Endometrial microvascular endothelial cells (primary cell): ENCODE measurements around the gene ACTR10. TPM values are rescaled to one million over a fixed set of nuclear protein-coding genes. Genes with fewer than 3 reads are reported as not detected.
"Not testable (repeated sequence)": the region's sequence is repeated elsewhere in the genome, so short reads cannot be mapped to it uniquely, and the experiment has no call there.

Experiments used
- in situ Hi-C: cut with HindIII; loops from 2 replicates; pipeline ENCODE4 v1.10.0; 2017; ENCODE audit warnings: low sequenced_read_pairs, low pct_unique_long_range_greater_than_20kb; ENCODE audit errors: inconsistent ontology term
- total RNA-seq: library from RNA; depleted of rRNA; stranded (reverse); fragments of >200 nt; gene quantifications from one replicate; pipeline ENCODE4 v1.2.3, GENCODE V29; 2015; ENCODE audit errors: inconsistent ontology term

ACTR10 gene
- total RNA-seq, 1 donor from 2014 or later = 131 TPM

DNA sequence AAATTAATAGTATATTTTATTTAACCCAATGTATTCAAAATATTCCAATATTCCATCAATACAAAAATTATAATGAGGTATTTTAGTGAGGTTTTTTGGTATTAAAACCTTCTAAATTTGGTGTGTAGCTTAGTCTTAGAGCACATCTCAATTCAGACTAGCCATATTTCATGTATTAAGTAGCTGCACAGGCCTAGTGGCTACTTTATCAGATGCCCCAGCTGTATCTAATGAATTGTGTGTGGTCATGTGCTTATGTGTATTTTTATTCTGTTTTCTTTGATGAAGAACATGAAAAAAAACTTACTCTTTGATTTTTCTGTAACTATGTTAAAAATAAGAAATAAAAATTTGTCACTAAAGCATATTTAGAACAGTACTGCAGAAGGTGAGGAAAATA is 13.2 kb downstream of the ACTR10 start:
- in situ Hi-C loops = no loop called here

DNA sequence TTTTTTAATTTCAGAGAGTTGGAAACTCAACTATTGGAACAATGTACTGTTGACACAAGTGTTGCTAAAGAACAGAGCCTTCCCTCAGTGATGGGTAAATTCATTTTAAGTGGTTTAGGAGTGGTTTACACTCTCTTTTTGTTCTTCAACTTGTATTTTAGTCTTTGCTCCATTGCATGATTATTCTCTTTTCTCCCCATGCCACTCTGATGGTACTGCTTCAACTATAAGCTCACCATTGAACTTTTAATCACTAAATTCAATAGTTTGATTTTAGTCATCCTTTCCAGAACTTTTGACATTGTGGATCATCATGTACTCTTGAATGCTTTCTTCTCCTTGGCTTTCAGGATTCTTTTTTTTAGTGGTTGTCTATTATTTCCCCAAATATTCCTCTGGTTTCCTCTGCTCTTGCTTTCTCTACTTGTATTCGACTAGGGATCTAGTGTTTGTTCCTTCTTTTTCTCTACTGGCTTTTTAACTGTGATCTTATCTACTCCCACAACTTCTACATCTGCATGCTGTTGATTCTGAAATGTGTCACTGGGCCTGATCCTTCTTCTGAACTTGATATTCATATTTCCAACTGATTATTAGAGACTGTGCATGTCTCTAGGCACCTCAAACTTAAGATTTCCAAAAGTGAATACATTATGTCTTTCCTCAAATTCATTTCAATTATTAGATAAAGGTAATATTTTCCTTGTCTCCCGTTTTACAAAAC is 15.4 kb downstream of the ACTR10 start:
- in situ Hi-C loops = no loop called here

DNA sequence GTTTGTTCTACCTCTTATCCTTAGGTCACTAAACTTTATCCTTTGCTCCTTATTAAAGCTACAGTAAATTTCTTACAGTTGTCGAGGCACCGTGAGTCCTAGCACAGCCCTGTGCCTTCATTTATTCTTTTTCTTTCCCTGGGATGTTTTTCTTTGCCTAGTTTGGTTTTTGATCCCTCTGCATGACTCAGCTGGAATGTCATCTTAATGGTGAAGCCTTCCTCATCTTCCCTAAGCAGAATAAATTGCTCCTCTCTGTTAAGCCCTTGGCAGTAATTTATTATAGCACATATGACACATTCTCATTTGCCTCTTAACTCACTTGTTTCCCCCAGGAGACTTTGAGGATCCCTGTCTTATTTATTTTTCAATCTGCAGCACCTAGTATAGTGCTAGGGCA is 16.6 kb downstream of the ACTR10 start:
- in situ Hi-C loops = no loop called here

DNA sequence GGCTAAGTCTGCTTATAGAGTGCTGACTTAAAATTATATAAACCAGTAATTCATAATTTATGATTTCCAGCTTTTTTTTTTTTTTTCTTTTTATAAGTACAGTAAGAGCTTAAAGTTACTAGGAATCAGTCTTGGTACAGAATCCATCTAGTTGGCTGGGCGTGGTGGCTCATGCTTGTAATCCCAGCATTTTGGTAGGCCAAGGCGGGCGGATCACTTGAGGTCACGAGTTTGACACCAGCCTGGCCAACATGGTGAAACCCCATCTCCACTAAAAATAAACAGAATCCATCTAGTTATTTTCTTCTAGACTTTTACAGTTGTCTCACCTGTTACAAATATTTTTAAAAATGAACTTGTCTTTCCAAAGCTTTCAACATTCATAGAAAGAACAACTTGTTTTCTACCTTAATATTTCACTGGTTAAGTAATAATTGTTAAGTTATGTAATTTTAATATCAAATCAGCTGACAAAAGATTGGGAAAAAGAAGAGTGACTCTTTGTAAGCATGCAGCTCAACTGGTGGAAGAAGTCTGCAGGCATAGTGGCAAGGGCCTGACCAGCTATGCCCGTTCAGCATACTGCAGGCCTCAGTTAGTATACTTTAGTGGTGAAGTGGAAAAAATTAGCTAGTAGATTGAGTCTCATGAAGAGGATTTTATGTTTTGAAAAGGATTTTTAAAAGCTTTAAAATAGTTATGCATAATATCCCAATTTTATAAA is 27.3 kb downstream of the ACTR10 start:
- in situ Hi-C loops = no loop called here

DNA sequence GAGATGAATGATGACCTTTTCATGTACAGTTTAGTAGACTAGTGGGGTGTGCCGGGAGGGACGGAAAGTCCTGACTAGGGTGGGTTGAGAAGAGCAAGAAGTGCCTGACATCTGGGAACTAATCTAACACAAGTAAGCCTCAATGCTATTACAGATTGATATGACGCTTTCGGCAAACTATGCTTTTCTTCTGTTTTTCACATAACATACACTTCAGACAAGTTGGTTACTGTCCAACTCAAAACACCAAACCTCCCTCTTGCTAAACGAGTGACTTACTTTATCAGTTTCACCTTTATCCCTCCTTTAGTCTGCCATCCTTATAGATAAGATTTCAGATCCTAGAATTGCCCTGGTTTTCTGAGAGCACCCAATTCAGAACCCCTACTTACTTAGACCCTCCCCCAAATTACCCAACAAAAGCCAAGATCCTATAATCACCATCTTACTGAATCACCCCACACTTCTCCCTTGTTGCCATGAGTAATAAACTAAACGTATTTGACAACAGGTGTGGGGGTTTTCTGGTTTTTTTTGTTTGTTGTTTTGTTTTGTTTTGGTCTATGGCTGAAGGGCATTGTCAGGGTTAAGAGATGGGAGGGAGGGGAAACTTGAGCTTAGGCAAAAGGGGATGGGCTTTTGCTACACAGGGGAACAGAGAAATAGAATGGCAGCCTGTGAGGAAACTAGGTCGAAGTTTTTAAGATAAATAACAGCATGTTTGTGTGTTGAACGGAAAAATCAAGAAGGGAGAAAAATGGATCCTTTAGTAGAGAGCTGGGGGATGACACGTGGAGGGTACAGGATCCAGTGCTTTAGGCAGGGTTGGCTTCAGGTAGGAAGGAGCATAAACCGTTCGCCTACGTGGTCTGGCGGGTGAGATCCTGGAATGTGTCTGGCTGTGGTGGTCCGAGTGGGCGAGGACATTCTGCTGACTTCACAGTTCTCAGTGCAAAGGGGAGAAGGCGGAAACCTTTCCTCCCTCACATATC is 38.6 kb downstream of the ACTR10 start:
- in situ Hi-C loops = no loop called here

DNA sequence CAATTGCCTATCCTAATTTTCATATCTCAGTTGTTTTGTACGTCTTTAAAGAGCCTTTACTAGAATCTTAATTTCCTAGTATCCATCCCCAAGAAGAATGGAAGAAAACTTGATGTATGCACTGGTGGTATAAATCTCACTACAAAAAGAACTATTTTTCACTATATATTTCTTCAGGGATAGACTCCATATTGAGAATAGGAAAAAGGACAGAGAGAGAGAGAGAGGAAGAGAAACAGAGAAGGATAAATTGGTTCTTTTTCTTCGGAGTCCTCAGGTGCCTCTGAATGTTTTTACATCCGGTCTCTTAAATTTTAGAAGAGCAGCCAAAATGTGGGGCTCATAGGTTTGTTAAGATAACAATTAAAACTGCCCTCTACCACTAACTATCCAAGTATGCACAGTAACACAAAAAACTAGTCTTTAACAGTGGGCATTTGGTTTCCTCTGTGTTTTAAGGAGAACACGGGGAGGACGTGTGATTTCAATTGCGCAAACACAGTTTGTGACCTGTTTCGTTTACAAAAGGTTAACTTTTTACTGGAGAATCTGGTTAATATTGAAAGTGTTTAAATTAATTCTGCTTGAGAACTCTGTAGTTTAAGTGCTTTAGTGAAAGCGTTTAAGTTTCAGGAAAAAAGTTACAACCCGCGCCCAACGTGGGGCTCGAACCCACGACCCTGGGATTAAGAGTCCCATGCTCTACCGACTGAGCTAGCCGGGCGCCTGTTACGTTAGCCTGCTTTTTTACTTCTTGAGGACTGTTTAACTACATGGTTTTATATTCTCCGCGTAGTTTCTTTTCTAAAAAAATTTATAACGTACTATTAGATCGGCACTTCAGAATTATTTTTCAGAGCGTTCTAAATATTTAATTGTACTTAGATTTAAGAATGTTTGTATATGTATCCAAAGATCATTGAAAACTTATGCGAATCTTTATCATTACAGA is 39.6 kb downstream of the ACTR10 start:
- in situ Hi-C loops = no loop called here

DNA sequence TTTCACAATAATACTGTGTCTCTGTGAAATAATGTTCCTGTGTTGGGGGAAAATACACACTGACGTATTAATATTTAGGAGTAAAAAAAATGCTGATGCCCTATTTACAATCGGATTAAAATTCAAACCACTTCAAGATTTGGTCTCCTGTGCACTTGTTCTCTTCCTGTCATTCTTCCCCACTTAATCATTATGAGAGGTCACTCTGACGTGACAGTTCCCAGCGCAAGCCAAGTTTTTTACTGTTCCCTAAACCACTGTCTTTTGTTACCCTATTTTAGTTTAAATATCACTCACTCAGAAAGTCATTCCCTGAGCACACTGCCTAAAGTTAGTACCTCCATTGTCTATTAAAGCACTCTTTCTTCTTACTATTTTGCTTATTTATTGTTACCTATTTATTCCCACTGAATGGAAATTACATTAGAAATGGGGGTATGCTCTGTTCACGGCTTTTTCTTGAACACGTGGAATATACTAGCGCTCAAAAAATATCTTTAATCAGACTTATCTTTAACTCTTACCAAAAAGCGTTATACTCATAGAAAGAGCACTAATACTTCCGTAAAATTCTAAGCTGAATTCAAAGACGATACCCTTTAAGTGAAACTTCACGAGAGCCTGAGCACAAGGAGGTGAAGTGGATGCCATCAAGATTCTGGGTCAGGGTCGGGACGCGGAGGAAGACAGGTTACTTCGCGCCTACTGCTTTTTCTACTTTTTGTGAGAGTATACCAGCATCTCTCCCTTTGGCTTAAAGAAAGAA is 44.0 kb downstream of the ACTR10 start:
- in situ Hi-C loops = no loop called here

DNA sequence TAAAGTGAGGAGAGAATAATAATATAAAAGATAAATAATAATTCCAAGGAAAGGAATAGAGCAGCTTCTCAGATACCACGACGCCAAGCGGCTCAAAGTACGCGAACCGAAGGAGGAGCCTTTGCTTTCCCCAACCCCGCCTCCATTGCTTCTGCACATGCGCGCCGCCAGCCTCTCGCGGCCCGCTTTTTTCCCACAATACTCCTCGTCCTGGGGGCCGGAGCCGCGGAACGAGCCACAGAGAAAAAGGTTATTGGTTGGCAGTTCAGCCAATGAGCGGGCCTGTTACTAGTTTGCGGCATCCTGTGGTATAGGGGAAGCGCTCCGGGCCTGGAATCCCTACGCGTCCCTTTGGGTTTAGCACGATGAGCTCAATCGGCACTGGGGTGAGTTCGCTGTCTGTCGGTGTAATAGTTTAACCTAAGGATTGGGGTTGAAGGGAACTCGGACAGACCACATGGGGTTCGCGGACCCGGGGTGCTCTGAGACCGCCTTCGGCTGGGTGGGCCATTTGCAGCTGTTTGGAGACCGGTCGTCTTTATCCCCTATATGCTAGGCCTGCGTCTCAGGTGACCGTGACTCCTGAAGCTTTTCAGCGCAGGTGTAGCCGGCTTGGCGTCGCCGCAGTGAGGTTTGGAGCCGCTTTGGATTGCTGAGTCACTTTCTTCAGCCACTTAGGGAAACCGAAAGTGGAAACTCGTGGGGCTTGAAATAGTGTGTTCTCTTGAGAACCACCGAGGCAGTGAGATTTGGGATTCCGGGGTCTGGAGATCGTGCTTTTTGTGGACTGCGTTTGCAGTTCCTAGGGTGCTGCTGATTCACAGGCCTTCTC is 44.8 kb downstream of the ACTR10 start, which contains the start of gene PSMA3:
Gene PSMA3 (plus strand): TSS at position 288 of the 832 bp plus-strand sequence. CDS start 78 bp downstream, at position 366.
- in situ Hi-C loops = no loop called here

DNA sequence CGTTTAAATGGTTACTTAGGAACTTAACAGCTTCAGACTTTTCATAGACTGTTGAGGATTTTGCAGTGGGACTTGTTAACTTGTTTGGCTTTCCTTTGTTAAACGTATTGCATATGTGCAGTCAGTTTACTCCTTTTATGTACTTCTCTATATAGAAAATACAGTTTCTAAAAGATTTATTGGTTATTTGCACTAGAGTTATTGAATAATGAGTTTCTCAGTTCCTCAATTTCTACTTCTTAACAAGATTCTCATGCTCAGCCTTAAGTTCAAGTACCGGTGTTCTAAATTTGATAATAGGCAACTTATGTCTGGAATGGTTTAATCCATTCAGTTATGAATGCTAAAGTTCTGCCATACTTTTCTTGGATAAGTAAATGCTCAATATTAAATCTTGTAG is 45.6 kb downstream of the ACTR10 start:
- in situ Hi-C loops = no loop called here

DNA sequence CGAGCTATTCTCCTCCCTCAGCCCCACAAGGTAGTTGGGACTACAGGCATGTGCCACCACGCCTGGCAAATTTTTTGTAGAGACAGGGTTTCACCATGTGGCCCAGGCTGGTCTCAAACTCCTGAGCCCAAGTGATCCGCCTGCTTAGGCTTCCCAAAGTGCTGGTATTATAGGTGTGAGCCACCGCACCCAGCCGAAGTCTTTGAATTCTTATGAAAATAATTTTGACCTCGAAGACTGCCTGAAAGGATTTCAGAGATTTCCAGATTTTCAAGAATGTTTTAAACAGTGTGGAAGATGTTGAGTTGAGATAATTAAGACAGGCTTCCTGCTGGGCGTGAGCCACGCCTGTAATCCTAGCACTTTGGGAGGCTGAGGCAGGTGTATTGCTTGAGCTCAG is 49.7 kb downstream of the ACTR10 start:
- in situ Hi-C loops = no loop called here

DNA sequence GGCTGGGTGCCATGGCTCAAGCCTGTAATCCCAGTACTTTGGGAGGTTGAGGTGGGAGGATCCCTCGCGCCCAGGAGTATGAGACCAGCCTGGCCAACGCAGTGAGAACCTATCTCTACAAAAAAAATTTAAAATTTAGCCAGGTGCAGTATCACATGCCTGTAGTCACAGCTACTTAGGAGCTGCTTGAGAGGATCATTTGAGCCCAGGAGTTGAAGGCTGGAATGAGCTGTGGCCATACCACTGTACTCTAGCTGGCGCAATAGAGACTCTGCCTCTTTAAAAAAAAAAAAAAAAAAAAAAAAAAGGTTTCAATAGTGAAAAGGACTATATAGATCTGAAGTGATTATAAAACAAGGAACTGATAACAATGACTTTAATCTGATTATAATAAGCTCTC is 58.2 kb downstream of the ACTR10 start:
- in situ Hi-C loops = no loop called here

DNA sequence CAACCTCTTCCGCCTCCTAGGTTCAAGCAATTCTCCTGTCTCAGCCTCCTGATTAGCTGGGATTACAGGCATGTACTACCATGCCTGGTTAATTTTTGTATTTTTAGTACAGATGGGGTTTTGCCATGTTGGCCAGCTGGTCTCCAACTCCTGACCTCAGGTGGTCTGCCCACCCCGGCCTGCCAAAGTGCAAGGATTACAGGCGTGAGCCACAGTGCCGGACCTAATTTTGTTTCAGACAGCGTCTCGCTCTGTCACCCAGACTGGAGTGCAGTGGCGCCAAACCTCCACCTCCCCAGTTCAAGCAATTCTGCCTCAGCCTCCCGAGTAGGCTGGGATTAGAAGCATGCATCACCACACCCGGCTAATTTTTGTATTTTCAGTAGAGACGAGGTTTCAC is 62.1 kb downstream of the ACTR10 start:
- in situ Hi-C loops = not testable (repeated sequence)

DNA sequence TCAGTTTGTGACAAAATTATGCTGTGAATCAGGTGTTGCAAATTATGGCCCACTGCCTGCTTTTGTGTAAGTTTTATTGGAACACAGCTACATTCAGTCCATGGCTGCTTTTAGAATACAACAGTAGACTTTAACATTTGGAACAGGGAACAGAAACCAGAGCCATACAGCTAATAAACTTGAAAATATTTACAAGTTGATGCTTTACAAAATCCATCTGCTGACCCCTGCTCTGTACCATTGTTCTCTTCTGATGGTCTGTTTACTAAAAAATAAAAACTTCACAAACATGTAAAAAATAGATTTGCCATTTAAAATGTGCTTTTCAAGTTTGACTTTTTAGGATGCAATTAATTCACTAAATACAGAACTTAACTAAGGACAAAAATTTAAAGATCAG is 65.5 kb downstream of the ACTR10 start:
- in situ Hi-C loops = no loop called here

DNA sequence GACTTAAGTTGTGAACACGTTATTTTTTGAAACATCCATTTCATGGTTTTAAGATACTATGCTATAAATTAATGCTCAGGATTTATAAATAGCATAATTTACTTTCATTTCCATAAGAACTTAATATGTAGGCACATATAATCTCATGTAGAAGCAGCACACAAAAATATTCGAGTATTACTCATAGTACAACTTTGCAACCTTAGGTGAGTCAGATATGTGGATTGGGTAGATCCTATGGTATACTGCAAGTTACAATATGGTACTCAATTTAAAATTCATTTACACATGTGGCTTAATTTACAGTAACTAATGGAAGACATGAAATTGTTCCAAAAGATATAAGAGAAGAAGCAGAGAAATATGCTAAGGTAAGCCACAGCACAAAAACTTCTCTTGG is 70.7 kb downstream of the ACTR10 start:
- in situ Hi-C loops = no loop called here

DNA sequence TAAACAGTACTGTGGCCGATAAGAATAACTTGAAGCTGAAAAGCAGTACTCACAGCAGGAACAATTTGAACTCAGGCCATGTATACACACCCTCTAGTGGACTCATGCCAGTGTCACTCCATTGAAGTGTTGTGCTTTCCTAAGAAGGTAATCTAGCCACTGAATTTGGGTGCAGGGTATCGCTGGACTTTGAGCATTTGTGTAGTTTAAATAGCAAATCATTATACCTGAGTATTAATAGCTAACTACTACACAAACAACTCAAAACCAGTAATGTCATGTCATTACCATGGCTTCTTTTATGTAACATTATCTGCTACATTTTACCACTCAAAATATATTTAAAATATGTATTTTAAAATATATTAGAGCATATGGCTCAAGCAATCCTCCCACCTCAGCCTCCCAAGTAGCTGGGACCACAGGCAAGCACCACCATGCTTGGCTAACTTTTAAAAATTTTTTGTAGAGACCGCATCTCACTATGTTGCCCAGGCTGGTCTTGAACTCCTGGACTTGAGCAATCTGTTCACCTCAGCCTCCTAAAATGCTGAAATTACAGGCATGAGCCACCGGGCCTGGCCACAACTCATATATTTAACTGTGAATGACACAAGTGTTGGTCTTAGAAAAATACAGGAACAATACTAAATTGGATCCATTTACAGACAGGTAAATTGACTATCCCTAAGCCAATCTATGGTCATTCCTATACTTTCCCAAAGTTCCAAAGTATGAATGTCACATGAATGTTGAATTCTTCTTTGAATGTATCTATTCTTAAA is 72.8 kb downstream of the ACTR10 start:
- in situ Hi-C loops = no loop called here

DNA sequence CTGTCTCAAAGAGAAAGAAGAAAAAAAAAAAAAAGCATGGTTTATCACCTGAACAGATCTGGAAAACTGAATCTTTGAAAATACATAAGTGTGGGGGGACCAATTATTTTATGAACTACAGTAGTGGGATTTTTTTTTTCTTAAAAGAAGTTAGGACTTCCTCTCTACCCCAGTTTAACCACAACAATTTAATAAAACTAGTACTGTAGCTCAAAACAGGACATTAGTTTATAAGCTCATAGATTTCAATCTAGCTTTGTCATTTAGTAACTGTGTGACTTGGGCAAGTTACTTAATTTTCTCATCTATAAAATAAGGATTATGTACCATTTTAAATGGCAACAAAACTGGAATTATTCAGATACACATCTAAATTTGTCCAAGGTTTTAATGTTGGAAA is 74.9 kb downstream of the ACTR10 start:
- in situ Hi-C loops = no loop called here
